IMR-90 (cell line): ENCODE results near the gene FGF12. TPM values are rescaled to one million over a fixed set of nuclear protein-coding genes. Genes with fewer than 3 reads are reported as not detected.
"Not testable (repeated sequence)": the region's sequence is repeated elsewhere in the genome, so short reads cannot be mapped to it uniquely, and the experiment has no call there.

Experiments
- ATAC-seq: fragments of 200-7000 bp; cut with Tn5 transposase; 2 replicates; pipeline ENCODE4 v1.9.1; 2020; ENCODE audit warnings: low read depth, mild to moderate bottlenecking, moderate library complexity
- BruUV-seq: library from RNA; stranded (reverse); fragments of 400-500 nt; replicated peaks from 2 replicates; lab custom pipeline; 2021; lab: Mats Ljungman, UMichigan
- CTCF ChIA-PET: fragments of 300-600 bp; formaldehyde crosslinking; extraction: SDS; loops from one replicate; lab custom pipeline; 2021; ENCODE audit warnings: antibody characterized with exemption; lab: Yijun Ruan, JAX
- POLR2A ChIA-PET: fragments of 300-600 bp; sonication (Branson Sonifier 250); formaldehyde crosslinking; loops from one replicate; lab custom pipeline; 2022; ENCODE audit warnings: antibody characterized with exemption; ENCODE audit not compliant: unreplicated experiment; lab: Charles Lee
- DNase-seq: peaks from one replicate; pipeline ENCODE4 v3.0.0; 2013
- H2AFZ ChIP-seq: replicated peaks from 2 replicates; pipeline ENCODE3; 2013; ENCODE audit warnings: low read length, mild to moderate bottlenecking; ENCODE audit not compliant: poor library complexity
- H2AK5ac ChIP-seq: 2 replicates; pipeline ENCODE4 v1.6.1; 2013; ENCODE audit warnings: low read depth, low read length, inconsistent platforms
- H2AK9ac ChIP-seq: replicated peaks from 2 replicates; pipeline ENCODE3; 2013; ENCODE audit warnings: mild to moderate bottlenecking, low read depth, low read length, moderate library complexity; ENCODE audit not compliant: poor library complexity
- H2BK120ac ChIP-seq: 2 replicates; pipeline ENCODE4 v1.6.1; 2013; ENCODE audit warnings: low read depth, low read length, inconsistent platforms
- H2BK15ac ChIP-seq: 3 replicates; pipeline ENCODE4 v1.6.1; 2013; ENCODE audit warnings: low read depth, low read length, inconsistent platforms
- H2BK20ac ChIP-seq: 2 replicates; pipeline ENCODE4 v1.6.1; 2013; ENCODE audit warnings: low read depth, mild to moderate bottlenecking, inconsistent platforms, low read length, moderate library complexity
- H2BK5ac ChIP-seq: 2 replicates; pipeline ENCODE4 v1.6.1; 2013; ENCODE audit warnings: mild to moderate bottlenecking, low read depth, low read length, inconsistent platforms; ENCODE audit not compliant: poor library complexity, severe bottlenecking
- H3K14ac ChIP-seq: replicated peaks from 2 replicates; pipeline ENCODE4 v1.6.1; 2013; ENCODE audit warnings: low read depth, low read length, inconsistent platforms
- H3K18ac ChIP-seq: 2 replicates; pipeline ENCODE4 v1.6.1; 2013; ENCODE audit warnings: low read depth, low read length, control low read depth
- H3K23ac ChIP-seq: 2 replicates; pipeline ENCODE4 v1.6.1; 2013; ENCODE audit warnings: low read depth, low read length, inconsistent platforms
- H3K27ac ChIP-seq: 2 replicates; pipeline ENCODE4 v1.5.1; 2013; ENCODE audit warnings: mild to moderate bottlenecking, control low read depth, low read length; ENCODE audit not compliant: insufficient read depth
- H3K27me3 ChIP-seq: 2 replicates; pipeline ENCODE4 v1.6.1; 2013; ENCODE audit warnings: low read length; ENCODE audit not compliant: control insufficient read depth, insufficient read depth
- H3K36me3 ChIP-seq: 2 replicates; pipeline ENCODE4 v1.6.1; 2013; ENCODE audit warnings: low read length, mixed read lengths; ENCODE audit not compliant: control insufficient read depth, insufficient read depth
- H3K4ac ChIP-seq: 2 replicates; pipeline ENCODE4 v1.6.1; 2013; ENCODE audit warnings: low read depth, low read length, inconsistent platforms
- H3K4me1 ChIP-seq: 2 replicates; pipeline ENCODE4 v1.6.1; 2013; ENCODE audit warnings: low read length, mixed read lengths; ENCODE audit not compliant: control insufficient read depth, insufficient read depth
- H3K4me2 ChIP-seq: 2 replicates; pipeline ENCODE4 v1.6.1; 2013; ENCODE audit warnings: low read depth, mild to moderate bottlenecking, control low read depth, low read length, moderate library complexity
- H3K4me3 ChIP-seq: 2 replicates; pipeline ENCODE4 v1.5.1; 2013; ENCODE audit warnings: low read depth, mild to moderate bottlenecking, control low read depth, low read length, moderate library complexity; ENCODE audit not compliant: insufficient read depth
- H3K56ac ChIP-seq: 2 replicates; pipeline ENCODE4 v1.6.1; 2013; ENCODE audit warnings: low read length, inconsistent platforms; ENCODE audit not compliant: insufficient read depth; ENCODE audit errors: extremely low read depth
- H3K79me1 ChIP-seq, 2 experiments: 2 replicates each; pipeline ENCODE4 v1.6.1; 2013; ENCODE audit warnings: low read length in 2 of 2, inconsistent platforms in 1 of 2, low read depth in 1 of 2
- H3K9ac ChIP-seq: 2 replicates; pipeline ENCODE4 v1.6.1; 2013; ENCODE audit warnings: low read depth, low read length, control low read depth
- H3K9me1 ChIP-seq: 2 replicates; pipeline ENCODE4 v1.6.1; 2013; ENCODE audit warnings: low read length, inconsistent platforms; ENCODE audit not compliant: insufficient read depth
- H3K9me3 ChIP-seq: 2 replicates; pipeline ENCODE4 v1.6.1; 2013; ENCODE audit warnings: low read length; ENCODE audit not compliant: control insufficient read depth, insufficient read depth
- H4K20me1 ChIP-seq: 2 replicates; pipeline ENCODE4 v1.6.1; 2013; ENCODE audit warnings: low read length, inconsistent platforms; ENCODE audit not compliant: insufficient read depth
- H4K5ac ChIP-seq: 2 replicates; pipeline ENCODE4 v1.6.1; 2013; ENCODE audit warnings: mild to moderate bottlenecking, low read depth, low read length, control low read depth
- H4K8ac ChIP-seq, 2 experiments: 2 replicates each; pipeline ENCODE4 v1.6.1; 2013; ENCODE audit warnings: low read depth in 2 of 2, low read length in 2 of 2, control low read depth in 1 of 2, inconsistent platforms in 1 of 2
- H4K91ac ChIP-seq: 2 replicates; pipeline ENCODE4 v1.6.1; 2013; ENCODE audit warnings: low read depth, low read length, inconsistent platforms; ENCODE audit not compliant: insufficient read depth
- WGBS, 2 experiments: methylation state at CpG; one replicate each; pipeline versions ENCODE4 v1.1.5 to v1.1.7; 2013; ENCODE audit warnings: missing lambda C conversion rate in 2 of 2; ENCODE audit not compliant: insufficient read length in 1 of 2; ENCODE audit errors: extremely low coverage in 2 of 2; 5-methylcytosine and 5-hydroxymethylcytosine counted together
- dilution Hi-C: fragments of 300-500 bp; cut with HindIII; formaldehyde crosslinking; loops from one replicate; pipeline ENCODE4 v1.14.3; 2018; ENCODE audit warnings: low sequenced_read_pairs; ENCODE audit not compliant: unreplicated experiment
- in situ Hi-C: fragments of 300-500 bp; cut with MboI; formaldehyde crosslinking; loops from 3 replicates; pipeline ENCODE4 v1.14.3; 2019; ENCODE audit warnings: low sequenced_read_pairs, inconsistent platforms, mixed read lengths
- intact Hi-C: fragments of 100-400 bp; cut with micrococcal nuclease; formaldehyde crosslinking; loops from 2 replicates; pipeline ENCODE4 v1.10.0; 2022
- polyA plus RNA-seq, 3 experiments: library from polyadenylated mRNA; depleted of rRNA; stranded (reverse); fragments of >200 nt; gene quantifications; 2 replicates each; pipeline ENCODE4 v1.2.3, GENCODE V29; 2012; ENCODE audit warnings: low replicate concordance in 1 of 3
- total RNA-seq: library from RNA; depleted of rRNA; stranded (reverse); fragments of >200 nt; gene quantifications from 2 replicates; pipeline ENCODE4 v1.2.3, GENCODE V29; 2012

FGF12 gene
- total and polyA plus RNA-seq, 2 of the 4 experiments (the other 2 are of a cell fraction): not detected

DNA sequence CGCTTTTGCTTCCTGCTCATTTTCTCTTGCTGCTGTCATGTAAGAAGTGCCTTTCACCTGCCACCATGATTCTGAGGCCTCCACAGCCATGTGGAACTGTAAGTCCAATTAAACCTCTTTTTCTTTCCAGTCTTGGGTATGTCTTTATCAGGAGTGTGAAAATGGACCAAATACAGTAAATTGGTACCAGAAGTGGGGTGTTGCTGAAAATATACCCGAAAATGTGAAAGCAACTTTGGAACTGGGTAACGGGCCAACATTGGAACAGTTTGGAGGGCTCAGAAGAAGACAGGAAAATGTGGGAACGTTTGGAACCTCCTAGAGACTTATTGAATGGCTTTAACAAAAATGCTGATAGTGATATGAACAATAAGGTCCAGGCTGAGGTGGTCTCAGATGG lies 47.0 kb upstream of the FGF12 start:
- H4K91ac ChIP-seq, H2BK20ac ChIP-seq, ATAC-seq, H3K18ac ChIP-seq, BruUV-seq, DNase-seq, H3K56ac ChIP-seq, H4K8ac ChIP-seq, H3K9me3 ChIP-seq, H2AK5ac ChIP-seq, dilution Hi-C loops, H3K4ac ChIP-seq, H2AFZ ChIP-seq, H3K4me2 ChIP-seq, H3K14ac ChIP-seq, H4K5ac ChIP-seq, H2BK120ac ChIP-seq, CTCF ChIA-PET, H3K27ac ChIP-seq, H2BK5ac ChIP-seq, H3K4me1 ChIP-seq, H3K79me1 ChIP-seq, H4K20me1 ChIP-seq, H3K27me3 ChIP-seq, H3K23ac ChIP-seq, H2AK9ac ChIP-seq, H3K4me3 ChIP-seq, H3K9me1 ChIP-seq, in situ Hi-C loops, H3K36me3 ChIP-seq, H3K9ac ChIP-seq, H2BK15ac ChIP-seq, intact Hi-C loops, POLR2A ChIA-PET: not testable (repeated sequence)
- 31% methylated on average over 3 of the region's 4 CpGs; no CpG with 5 or more reads in 1 of the 2 experiments for WGBS, 2 experiments
